GM18498 (cell line): ENCODE data around the gene AKIRIN2.
"Not testable (repeated sequence)": the region's sequence is repeated elsewhere in the genome, so short reads cannot be mapped to it uniquely, and the experiment has no call there.

Experiments
- ATAC-seq: cut with Tn5 transposase; IDR thresholded peaks from one replicate; pipeline ENCODE4 v1.9.1; 2021; ENCODE audit warnings: mild to moderate bottlenecking, moderate library complexity; ENCODE audit not compliant: unreplicated experiment

Gene AKIRIN2

GRCh38 chr6:87690441-87690840 lies 11.6 kb downstream of the AKIRIN2 start:
- ATAC-seq, result no peak

- ATAC-seq, result not testable (repeated sequence)
These were observed 14.1 kb downstream of the AKIRIN2 start for GRCh38 chr6:87687893-87688292.

GRCh38 chr6:87687296-87687695 lies 14.7 kb downstream of the AKIRIN2 start:
- no peak for ATAC-seq

- ATAC-seq, result not testable (repeated sequence)
These were observed 15.3 kb downstream of the AKIRIN2 start for GRCh38 chr6:87686636-87687205.

GRCh38 chr6:87684895-87685654 lies 17.0 kb downstream of the AKIRIN2 start:
- ATAC-seq, result no peak

GRCh38 chr6:87683890-87684289 lies 18.1 kb downstream of the AKIRIN2 start:
- ATAC-seq, result no peak

- ATAC-seq, result no peak
These were observed 19.7 kb downstream of the AKIRIN2 start for GRCh38 chr6:87682310-87682709.

- ATAC-seq, result no peak
These were observed 26.9 kb downstream of the AKIRIN2 start for GRCh38 chr6:87675004-87675681.

GRCh38 chr6:87674290-87674689 lies 27.7 kb downstream of the AKIRIN2 start:
- ATAC-seq, result no peak

- ATAC-seq, result no peak
These were observed 28.8 kb downstream of the AKIRIN2 start for GRCh38 chr6:87673237-87673636.

- no peak for ATAC-seq
These were observed 29.4 kb downstream of the AKIRIN2 start for GRCh38 chr6:87672641-87673040.

GRCh38 chr6:87671555-87672029 lies 30.4 kb downstream of the AKIRIN2 start:
- ATAC-seq, result no peak

GRCh38 chr6:87670707-87671106 lies 31.3 kb downstream of the AKIRIN2 start:
- ATAC-seq, result no peak

- no peak for ATAC-seq
These were observed 33.0 kb downstream of the AKIRIN2 start for GRCh38 chr6:87669051-87669450.

GRCh38 chr6:87668013-87668412 lies 34.0 kb downstream of the AKIRIN2 start:
- ATAC-seq, result no peak

- ATAC-seq, result no peak
These were observed 35.0 kb downstream of the AKIRIN2 start for GRCh38 chr6:87667032-87667431.

GRCh38 chr6:87664921-87665485 lies 37.0 kb downstream of the AKIRIN2 start:
- ATAC-seq, result no peak

GRCh38 chr6:87663434-87663833 lies 38.6 kb downstream of the AKIRIN2 start:
- no peak for ATAC-seq

GRCh38 chr6:87661503-87661902 lies 40.5 kb downstream of the AKIRIN2 start:
- ATAC-seq, result no peak

- no peak for ATAC-seq
These were observed 41.0 kb downstream of the AKIRIN2 start for GRCh38 chr6:87661016-87661415.

GRCh38 chr6:87660226-87660911 lies 41.7 kb downstream of the AKIRIN2 start:
- no peak for ATAC-seq
